Measurements from ENCODE around the gene KCNB1.
A peak's percentile ranks its signal among the peaks of the same experiment; 100 is the strongest.

KCNB1 gene

GRCh38 chr20:49496553-49497397 lies 14.3 kb upstream of the KCNB1 start:
- DNase-seq = no peak

- DNase-seq = no peak
Observed at GRCh38 chr20:49496043-49496442, 13.6 kb upstream of the KCNB1 start.

GRCh38 chr20:49490689-49491088 lies 8.2 kb upstream of the KCNB1 start:
- DNase-seq = no peak

- no peak for DNase-seq
Observed at GRCh38 chr20:49489688-49490087, 7.2 kb upstream of the KCNB1 start.

- DNase-seq = no peak
Observed at GRCh38 chr20:49486064-49486463, 3.6 kb upstream of the KCNB1 start.

GRCh38 chr20:49485563-49485962 lies 3.1 kb upstream of the KCNB1 start:
- no peak for DNase-seq

- DNase-seq = peak; percentile 42
Observed at GRCh38 chr20:49484180-49485140, 2.0 kb upstream of the KCNB1 start.

GRCh38 chr20:49483696-49484123 lies 1.2 kb upstream of the KCNB1 start:
- DNase-seq = no peak

- DNase-seq = no peak
Observed at GRCh38 chr20:49483018-49483695, 689 bp upstream of the KCNB1 start.

- DNase-seq = no peak
Observed at GRCh38 chr20:49482173-49482572, 295 bp downstream of the KCNB1 start.

- no peak for DNase-seq
Observed at GRCh38 chr20:49481116-49481515, 1.4 kb downstream of the KCNB1 start.

GRCh38 chr20:49480236-49480635 lies 2.2 kb downstream of the KCNB1 start:
- DNase-seq = no peak

- no peak for DNase-seq
Observed at GRCh38 chr20:49479785-49480184, 2.7 kb downstream of the KCNB1 start.

- DNase-seq = no peak
Observed at GRCh38 chr20:49478754-49479689, 3.4 kb downstream of the KCNB1 start.

- no peak for DNase-seq
Observed at GRCh38 chr20:49478266-49478665, 4.2 kb downstream of the KCNB1 start.

GRCh38 chr20:49477200-49477599 lies 5.3 kb downstream of the KCNB1 start:
- no peak for DNase-seq

GRCh38 chr20:49476016-49476355 lies 6.5 kb downstream of the KCNB1 start:
- DNase-seq = no peak

- no peak for DNase-seq
Observed at GRCh38 chr20:49475292-49476015, 7.0 kb downstream of the KCNB1 start.

GRCh38 chr20:49471397-49471796 lies 11.1 kb downstream of the KCNB1 start:
- DNase-seq = no peak

GRCh38 chr20:49470922-49471321 lies 11.5 kb downstream of the KCNB1 start:
- no peak for DNase-seq

GRCh38 chr20:49469060-49469459 lies 13.4 kb downstream of the KCNB1 start:
- DNase-seq = no peak

All from activated effector memory CD4-positive, alpha-beta T cell treated with Interleukin-2 at 50 U/mL for 16 hours (primary cell).